GOT3 (cell line): ENCODE results near the gene FEV.
"Not testable (repeated sequence)": the region's sequence is repeated elsewhere in the genome, so short reads cannot be mapped to it uniquely, and the experiment has no call there.

Experiments
- DNase-seq: peaks from one replicate; lab custom pipeline; 2025; ENCODE audit warnings: mixed read lengths; lab: John Stamatoyannopoulos, UW

FEV gene

DNA sequence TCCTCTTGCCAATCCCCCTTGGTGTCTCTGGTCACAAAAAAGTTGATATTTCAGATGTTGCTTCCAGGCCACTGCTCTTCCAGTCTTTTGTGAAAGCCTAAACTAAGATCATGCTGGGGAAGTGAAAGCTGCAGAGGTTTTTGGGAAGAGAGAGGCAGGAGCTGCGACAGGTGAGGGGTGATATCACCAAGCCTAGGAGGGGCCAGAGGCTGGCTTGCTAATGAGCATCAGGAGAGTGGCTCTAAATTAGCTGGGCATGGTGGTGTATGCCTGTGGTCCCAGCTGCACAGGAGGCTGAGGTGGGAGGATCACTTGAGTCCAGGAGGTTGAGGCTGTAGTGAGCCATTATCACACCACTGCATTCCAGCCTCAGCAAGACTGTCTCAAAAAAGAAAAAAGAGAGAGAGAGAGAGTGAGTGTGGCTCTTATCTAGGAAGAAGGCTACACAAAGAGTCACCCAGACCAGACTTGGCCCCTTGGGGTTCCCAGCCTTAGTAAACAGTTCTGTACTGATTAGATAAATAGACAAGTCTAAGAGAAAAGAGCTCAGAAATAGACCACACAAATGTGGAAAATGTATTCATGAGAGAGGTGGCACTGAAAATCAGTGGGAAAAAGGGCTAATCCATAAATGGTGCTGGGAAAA, 40.1 kb downstream of the FEV start:
- no peak for DNase-seq

DNA sequence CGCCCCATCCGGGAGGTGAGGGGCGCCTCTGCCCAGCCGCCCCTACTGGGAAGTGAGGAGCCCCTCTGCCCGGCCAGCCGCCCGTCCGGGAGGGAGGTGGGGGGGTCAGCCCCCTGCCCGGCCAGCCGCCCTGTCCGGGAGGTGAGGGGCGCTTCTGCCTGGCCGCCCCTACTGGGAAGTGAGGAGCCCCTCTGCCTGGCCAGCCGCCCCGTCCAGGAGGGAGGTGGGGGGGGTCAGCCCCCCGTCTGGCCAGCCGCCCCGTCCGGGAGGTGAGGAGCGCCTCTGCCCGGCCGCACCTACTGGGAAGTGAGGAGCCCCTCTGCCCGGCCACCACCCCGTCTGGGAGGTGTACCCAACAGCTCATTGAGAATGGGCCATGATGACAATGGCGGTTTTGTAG, 53.2 kb downstream of the FEV start:
- DNase-seq: not testable (repeated sequence)
